Measurements from ENCODE around the gene CRACDL.

Gene CRACDL

DNA sequence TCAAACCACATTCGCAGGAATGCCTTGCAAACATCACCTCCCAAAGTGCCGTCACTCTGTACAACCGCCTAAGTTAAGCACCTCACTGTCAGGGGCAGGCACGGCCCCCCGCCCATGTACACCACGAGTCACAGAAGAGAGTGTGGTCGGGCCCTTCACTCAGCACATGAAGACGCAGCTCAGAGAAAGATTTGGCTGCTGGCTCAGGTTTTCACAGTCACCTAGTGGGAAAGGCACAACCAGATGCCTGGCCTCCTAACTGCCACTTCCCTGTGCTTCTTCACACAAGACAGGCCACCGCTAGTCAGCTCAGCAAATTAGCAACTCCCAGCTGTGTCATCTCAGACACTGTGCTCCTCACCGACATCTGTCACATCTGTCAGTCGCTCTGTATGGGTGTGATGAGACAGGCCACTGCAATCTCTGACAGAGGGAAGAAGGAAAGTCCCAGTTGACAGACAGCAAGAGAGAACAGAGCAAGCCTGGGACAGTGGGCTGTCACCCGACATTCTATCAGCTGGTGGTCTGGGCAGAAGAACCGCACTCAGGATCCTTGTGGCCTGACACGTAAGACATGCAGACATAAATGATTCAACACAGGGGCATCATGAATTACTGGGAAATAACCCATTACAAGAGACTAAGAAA, 60.8 kb downstream of the CRACDL start:
- H3K27ac ChIP-seq (replicated peaks; ENCODE audit: low read length), result no peak overlapping the region
- H3K4me1 ChIP-seq (ENCODE audit: control insufficient read depth in 2 of 2, insufficient read depth in 1 of 2, low read depth in 1 of 2, low read length in 2 of 2), result peaks cover 0 to 1% of the 10 kb centered on the region in 2 donors
- no peak overlapping the region for H3K4ac ChIP-seq (ENCODE audit: low read length)
- H3K9ac ChIP-seq (ENCODE audit: low read depth, low read length, poor library complexity), result no peak overlapping the region
- no peak overlapping the region for H2BK15ac ChIP-seq (ENCODE audit: low read length)
- no peak overlapping the region for H2AK5ac ChIP-seq (ENCODE audit: low read depth, low read length)
- H3K4me2 ChIP-seq (ENCODE audit: insufficient read depth, low read length, poor library complexity, severe bottlenecking), result no peak overlapping the region
- no peak overlapping the region for H2AFZ ChIP-seq (ENCODE audit: low read length)
- H3K14ac ChIP-seq (ENCODE audit: low read length), result no peak overlapping the region
- no peak overlapping the region for H3K18ac ChIP-seq (ENCODE audit: low read length)
- peaks cover 0 to 22% (median 0%) of the 10 kb centered on the region in 3 experiments for H3K27me3 ChIP-seq (ENCODE audit: control insufficient read depth in 3 of 3, insufficient read depth in 3 of 3, low read depth in 1 of 3, low read length in 3 of 3)
- H2BK12ac ChIP-seq (ENCODE audit: low read length), result no peak overlapping the region
- H4K91ac ChIP-seq (ENCODE audit: low read depth, low read length, poor library complexity), result no peak overlapping the region
- no peak overlapping the region for H4K8ac ChIP-seq (ENCODE audit: low read depth, low read length)
- no peak overlapping the region for H2BK5ac ChIP-seq (ENCODE audit: low read length)
- no CpG with 5 or more reads among the region's 14 CpGs for WGBS, 2 donors (ENCODE audit: extremely low coverage in 2 of 2, insufficient read length in 2 of 2, insufficient replicate concordance in 1 of 2)
- H3K23ac ChIP-seq (ENCODE audit: low read depth, low read length, poor library complexity), result no peak overlapping the region
- H3K9me3 ChIP-seq (replicated peaks in 1 of 2; ENCODE audit: control insufficient read depth in 2 of 2, insufficient read depth in 1 of 2, low read depth in 1 of 2, low read length in 2 of 2), result no peaks in the 10 kb centered on the region
- H3K36me3 ChIP-seq (replicated peaks in 1 of 2; ENCODE audit: control insufficient read depth in 2 of 2, insufficient read depth in 2 of 2, low read length in 2 of 2), result no peaks in the 10 kb centered on the region
- no peak for DNase-seq (ENCODE audit: low spot score)
- no peak overlapping the region for H3K4me3 ChIP-seq (ENCODE audit: low read length in 2 of 2)
- no peak overlapping the region for H2BK120ac ChIP-seq (ENCODE audit: low read depth, low read length)
- no peaks in the 10 kb centered on the region for H3K79me1 ChIP-seq (ENCODE audit: low read depth, low read length)

DNA sequence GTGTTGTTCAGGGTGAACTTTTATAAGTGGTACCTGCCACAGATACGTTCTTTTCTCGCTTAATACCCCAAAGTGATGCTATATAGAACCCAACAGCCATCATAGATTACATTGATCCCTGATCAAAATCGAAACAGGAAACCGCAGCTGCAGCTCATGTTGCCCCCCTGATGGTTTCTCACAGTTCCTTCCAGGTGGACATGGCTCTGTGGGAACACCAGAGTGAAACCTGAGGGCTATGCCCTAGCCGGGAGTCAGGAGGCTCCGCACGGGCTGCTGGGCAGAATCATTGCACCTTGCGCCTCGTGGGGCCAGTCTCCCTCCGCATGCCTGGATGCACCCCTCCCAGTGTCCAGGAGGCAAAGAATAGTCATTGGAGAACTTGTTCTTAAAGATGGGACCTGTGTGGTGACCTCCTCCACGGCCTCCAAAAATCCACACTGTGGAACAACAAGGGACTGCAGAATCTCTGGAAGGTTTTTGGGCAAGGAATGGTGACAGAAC, 61.8 kb downstream of the CRACDL start:
- H3K9ac ChIP-seq (ENCODE audit: low read depth, low read length, poor library complexity), result no peak overlapping the region
- H3K18ac ChIP-seq (ENCODE audit: low read length), result no peak overlapping the region
- no CpG with 5 or more reads among the region's 11 CpGs for WGBS, 2 donors (ENCODE audit: extremely low coverage in 2 of 2, insufficient read length in 2 of 2, insufficient replicate concordance in 1 of 2)
- H2BK5ac ChIP-seq (ENCODE audit: low read length), result no peak overlapping the region
- no peak overlapping the region for H3K4me3 ChIP-seq (ENCODE audit: low read length in 2 of 2)
- H3K23ac ChIP-seq (ENCODE audit: low read depth, low read length, poor library complexity), result no peak overlapping the region
- H3K36me3 ChIP-seq (replicated peaks in 1 of 2; ENCODE audit: control insufficient read depth in 2 of 2, insufficient read depth in 2 of 2, low read length in 2 of 2), result no peaks in the 10 kb centered on the region
- H3K27me3 ChIP-seq (ENCODE audit: control insufficient read depth in 3 of 3, insufficient read depth in 3 of 3, low read depth in 1 of 3, low read length in 3 of 3), result peaks cover 0 to 22% (median 0%) of the 10 kb centered on the region in 3 experiments
- H4K91ac ChIP-seq (ENCODE audit: low read depth, low read length, poor library complexity), result no peak overlapping the region
- H4K8ac ChIP-seq (ENCODE audit: low read depth, low read length), result no peak overlapping the region
- no peak overlapping the region for H3K14ac ChIP-seq (ENCODE audit: low read length)
- no peak overlapping the region for H3K27ac ChIP-seq (replicated peaks; ENCODE audit: low read length)
- DNase-seq (ENCODE audit: low spot score), result no peak
- H3K4me1 ChIP-seq (ENCODE audit: control insufficient read depth in 2 of 2, insufficient read depth in 1 of 2, low read depth in 1 of 2, low read length in 2 of 2), result peaks cover 0 to 3% of the 10 kb centered on the region in 2 donors
- H2BK12ac ChIP-seq (ENCODE audit: low read length), result no peak overlapping the region
- H2BK15ac ChIP-seq (ENCODE audit: low read length), result no peak overlapping the region
- no peak overlapping the region for H3K4me2 ChIP-seq (ENCODE audit: insufficient read depth, low read length, poor library complexity, severe bottlenecking)
- H2AK5ac ChIP-seq (ENCODE audit: low read depth, low read length), result no peak overlapping the region
- H3K9me3 ChIP-seq (replicated peaks in 1 of 2; ENCODE audit: control insufficient read depth in 2 of 2, insufficient read depth in 1 of 2, low read depth in 1 of 2, low read length in 2 of 2), result no peaks in the 10 kb centered on the region
- H2AFZ ChIP-seq (ENCODE audit: low read length), result no peak overlapping the region
- no peak overlapping the region for H3K4ac ChIP-seq (ENCODE audit: low read length)
- H2BK120ac ChIP-seq (ENCODE audit: low read depth, low read length), result no peak overlapping the region
- no peaks in the 10 kb centered on the region for H3K79me1 ChIP-seq (ENCODE audit: low read depth, low read length)

DNA sequence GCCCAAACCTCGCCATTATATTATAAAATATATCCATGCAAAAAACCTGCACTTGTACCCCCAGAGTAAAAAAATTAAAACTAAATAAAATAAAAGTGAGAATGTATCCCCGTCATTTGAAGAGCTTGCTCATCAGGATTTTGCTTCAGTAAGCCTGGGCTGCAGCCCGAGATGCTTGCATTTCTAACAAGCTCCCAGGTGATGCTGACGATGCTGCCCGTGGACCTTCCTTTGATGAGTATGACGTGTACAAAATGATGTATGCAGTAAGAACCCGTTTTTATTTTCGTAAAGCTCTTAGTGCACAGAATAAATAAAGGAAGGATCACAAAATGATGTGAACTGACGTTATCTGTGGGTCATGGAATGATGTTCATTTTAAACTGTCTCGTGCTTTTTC, 63.5 kb downstream of the CRACDL start:
- no CpG with 5 or more reads among the region's 10 CpGs for WGBS, 2 donors (ENCODE audit: extremely low coverage in 2 of 2, insufficient read length in 2 of 2, insufficient replicate concordance in 1 of 2)

DNA sequence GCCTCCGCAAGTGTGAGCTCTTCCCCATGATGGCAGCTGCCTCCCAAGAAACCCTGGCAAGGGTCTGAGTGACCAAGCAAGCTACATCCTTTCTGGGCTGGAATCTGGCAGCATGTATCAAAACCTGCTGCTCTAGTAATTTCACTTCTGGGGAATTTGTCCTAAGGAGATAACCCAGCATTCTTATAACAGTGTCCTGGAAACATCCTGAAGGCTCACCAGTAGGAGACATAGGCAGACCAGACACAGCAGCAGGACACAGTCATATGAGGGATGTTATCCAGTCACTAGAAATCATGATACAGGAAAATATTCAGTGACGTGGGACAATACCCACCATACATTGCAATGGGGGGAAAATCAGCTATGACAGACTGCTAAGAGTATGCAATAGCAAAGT, 64.5 kb downstream of the CRACDL start:
- H3K4me1 ChIP-seq (ENCODE audit: control insufficient read depth in 2 of 2, insufficient read depth in 1 of 2, low read depth in 1 of 2, low read length in 2 of 2), result peaks cover 0 to 6% of the 10 kb centered on the region in 2 donors
- WGBS, 2 donors (ENCODE audit: extremely low coverage in 2 of 2, insufficient read length in 2 of 2, insufficient replicate concordance in 1 of 2), result no CpG with 5 or more reads among the region's 2 CpGs

More for the DNA sequence above, 63.5 kb downstream of the CRACDL start:
- no peak overlapping the region for H2BK12ac ChIP-seq (ENCODE audit: low read length)
- H2BK5ac ChIP-seq (ENCODE audit: low read length), result no peak overlapping the region
- H3K4ac ChIP-seq (ENCODE audit: low read length), result no peak overlapping the region
- H4K8ac ChIP-seq (ENCODE audit: low read depth, low read length), result no peak overlapping the region
- H2AK5ac ChIP-seq (ENCODE audit: low read depth, low read length), result no peak overlapping the region
- no peak overlapping the region for H3K4me3 ChIP-seq (ENCODE audit: low read length in 2 of 2)
- no peak for DNase-seq (ENCODE audit: low spot score)
- no peak overlapping the region for H3K9ac ChIP-seq (ENCODE audit: low read depth, low read length, poor library complexity)
- H3K36me3 ChIP-seq (replicated peaks in 1 of 2; ENCODE audit: control insufficient read depth in 2 of 2, insufficient read depth in 2 of 2, low read length in 2 of 2), result no peaks in the 10 kb centered on the region
- H2AFZ ChIP-seq (ENCODE audit: low read length), result no peak overlapping the region
- H3K27ac ChIP-seq (replicated peaks; ENCODE audit: low read length), result no peak overlapping the region
- H3K23ac ChIP-seq (ENCODE audit: low read depth, low read length, poor library complexity), result no peak overlapping the region
- no peak overlapping the region for H2BK15ac ChIP-seq (ENCODE audit: low read length)
- H3K4me2 ChIP-seq (ENCODE audit: insufficient read depth, low read length, poor library complexity, severe bottlenecking), result no peak overlapping the region
- no peak overlapping the region for H3K14ac ChIP-seq (ENCODE audit: low read length)
- H3K4me1 ChIP-seq (ENCODE audit: control insufficient read depth in 2 of 2, insufficient read depth in 1 of 2, low read depth in 1 of 2, low read length in 2 of 2), result peaks cover 0 to 6% of the 10 kb centered on the region in 2 donors
- peaks cover 0 to 25% (median 0%) of the 10 kb centered on the region in 3 experiments for H3K27me3 ChIP-seq (ENCODE audit: control insufficient read depth in 3 of 3, insufficient read depth in 3 of 3, low read depth in 1 of 3, low read length in 3 of 3)
- no peaks in the 10 kb centered on the region for H3K79me1 ChIP-seq (ENCODE audit: low read depth, low read length)
- H2BK120ac ChIP-seq (ENCODE audit: low read depth, low read length), result no peak overlapping the region
- H4K91ac ChIP-seq (ENCODE audit: low read depth, low read length, poor library complexity), result no peak overlapping the region
- no peaks in the 10 kb centered on the region for H3K9me3 ChIP-seq (replicated peaks in 1 of 2; ENCODE audit: control insufficient read depth in 2 of 2, insufficient read depth in 1 of 2, low read depth in 1 of 2, low read length in 2 of 2)
- no peak overlapping the region for H3K18ac ChIP-seq (ENCODE audit: low read length)

More for the DNA sequence above, 64.5 kb downstream of the CRACDL start:
- Histone ChIP-seq H3K27ac (replicated peaks; ENCODE audit: low read length) (no peak overlapping the region), H4K91ac (ENCODE audit: low read depth, low read length, poor library complexity) (no peak overlapping the region), H2AFZ (ENCODE audit: low read length) (no peak overlapping the region), H2BK15ac (ENCODE audit: low read length) (no peak overlapping the region), H4K8ac (ENCODE audit: low read depth, low read length) (no peak overlapping the region), H3K27me3 (ENCODE audit: control insufficient read depth in 3 of 3, insufficient read depth in 3 of 3, low read depth in 1 of 3, low read length in 3 of 3) (peaks cover 0 to 20% (median 0%) of the 10 kb centered on the region in 3 experiments), H3K4me3 (ENCODE audit: low read length in 2 of 2) (no peak overlapping the region), H2BK120ac (ENCODE audit: low read depth, low read length) (no peak overlapping the region), H3K4ac (ENCODE audit: low read length) (no peak overlapping the region), H2BK5ac (ENCODE audit: low read length) (no peak overlapping the region), H3K9ac (ENCODE audit: low read depth, low read length, poor library complexity) (no peak overlapping the region), H3K79me1 (ENCODE audit: low read depth, low read length) (no peaks in the 10 kb centered on the region), H3K18ac (ENCODE audit: low read length) (no peak overlapping the region), H2BK12ac (ENCODE audit: low read length) (no peak overlapping the region), H3K4me2 (ENCODE audit: insufficient read depth, low read length, poor library complexity, severe bottlenecking) (no peak overlapping the region), H3K14ac (ENCODE audit: low read length) (no peak overlapping the region), H3K23ac (ENCODE audit: low read depth, low read length, poor library complexity) (no peak overlapping the region), H3K36me3 (replicated peaks in 1 of 2; ENCODE audit: control insufficient read depth in 2 of 2, insufficient read depth in 2 of 2, low read length in 2 of 2) (no peaks in the 10 kb centered on the region), H2AK5ac (ENCODE audit: low read depth, low read length) (no peak overlapping the region), H3K9me3 (replicated peaks in 1 of 2; ENCODE audit: control insufficient read depth in 2 of 2, insufficient read depth in 1 of 2, low read depth in 1 of 2, low read length in 2 of 2) (no peaks in the 10 kb centered on the region)
- DNase-seq (ENCODE audit: low spot score), result no peak

Measured in neuronal stem cell (in vitro differentiated cells).